SH-SY5Y (cell line): ENCODE data around the gene ALDH3A2.

Experiments
- GATA2 ChIP-seq: IDR thresholded peaks from 2 replicates; pipeline ENCODE4 v1.6.1; 2011; ENCODE audit warnings: mild to moderate bottlenecking, low read depth, low read length
- GATA3 ChIP-seq: IDR thresholded peaks from 2 replicates; pipeline ENCODE4 v1.6.1; 2011; ENCODE audit warnings: low read depth, mild to moderate bottlenecking, low read length, moderate library complexity

ALDH3A2 gene

GRCh38 chr17:19659366-19660177, 11.0 kb downstream of the ALDH3A2 start:
- TF ChIP-seq GATA2, result no peak

- TF ChIP-seq GATA3 (no peak), GATA2 (no peak)
Measured at GRCh38 chr17:19660219-19660870, 11.8 kb downstream of the ALDH3A2 start.

- no peak for TF ChIP-seq GATA2
- TF ChIP-seq GATA3, result no peak
Measured at GRCh38 chr17:19661121-19661520, 12.6 kb downstream of the ALDH3A2 start.

GRCh38 chr17:19663097-19663496, 14.5 kb downstream of the ALDH3A2 start:
- no peak for TF ChIP-seq GATA2
- no peak for TF ChIP-seq GATA3

- TF ChIP-seq GATA2 (no peak), GATA3 (no peak)
Measured at GRCh38 chr17:19664136-19664820, 15.7 kb downstream of the ALDH3A2 start.

DNA sequence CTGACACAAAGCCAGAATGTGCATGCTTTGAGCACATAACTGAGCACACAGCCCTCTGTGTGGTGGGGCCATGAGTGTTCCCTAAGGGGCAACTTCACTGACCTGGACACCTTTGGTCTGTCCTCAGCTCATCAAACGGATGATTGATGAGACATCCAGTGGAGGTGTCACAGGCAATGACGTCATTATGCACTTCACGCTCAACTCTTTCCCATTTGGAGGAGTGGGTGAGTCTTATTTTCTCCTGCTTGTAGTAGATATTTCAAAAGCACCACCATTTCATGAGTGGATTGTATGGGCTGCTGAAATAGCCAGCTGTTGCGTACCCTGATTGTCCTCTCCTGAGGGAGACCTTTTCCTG, 16.2 kb downstream of the ALDH3A2 start:
- TF ChIP-seq GATA2, result no peak

GRCh38 chr17:19670908-19671307, 22.4 kb downstream of the ALDH3A2 start:
- TF ChIP-seq GATA2, result no peak
- TF ChIP-seq GATA3, result no peak

GRCh38 chr17:19671433-19671832, 22.9 kb downstream of the ALDH3A2 start:
- TF ChIP-seq GATA3 (no peak), GATA2 (no peak)

DNA sequence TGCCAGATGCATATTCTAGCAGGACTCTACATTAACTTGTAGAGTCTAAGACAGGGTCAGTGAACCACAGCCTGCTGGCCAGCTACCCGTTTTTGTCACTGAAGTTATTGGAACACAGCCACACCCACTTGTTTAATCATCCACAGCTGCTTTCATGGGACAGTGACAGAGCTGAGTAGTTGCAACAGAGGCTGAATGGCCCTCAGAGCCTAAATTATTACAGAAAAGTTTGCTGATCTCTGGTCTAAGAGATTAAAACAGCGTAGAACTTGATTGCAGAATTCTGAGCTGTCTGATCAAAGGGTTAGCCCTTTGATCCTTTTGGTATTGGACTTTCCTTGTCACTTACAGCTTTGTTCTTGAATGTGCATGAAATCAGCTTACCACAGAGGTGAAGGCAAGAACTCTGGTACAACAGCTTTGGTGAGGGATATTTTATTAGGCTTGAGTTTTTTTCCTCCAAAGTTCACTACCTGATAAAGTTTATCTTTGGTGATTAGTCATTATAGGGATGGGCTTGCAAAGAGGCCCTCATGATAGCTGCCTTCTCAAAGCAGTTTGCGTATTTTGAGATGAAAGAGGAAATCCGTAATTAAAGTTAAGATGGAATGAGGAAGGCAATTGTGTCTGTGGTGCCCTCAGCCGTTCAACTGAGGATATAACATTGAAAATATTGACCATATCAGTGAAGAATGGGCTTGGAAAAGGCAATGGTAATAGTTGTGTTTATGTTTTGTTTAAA, 23.6 kb downstream of the ALDH3A2 start:
- no peak for TF ChIP-seq GATA3
- no peak for TF ChIP-seq GATA2

- TF ChIP-seq GATA2, result no peak
- TF ChIP-seq GATA3, result no peak
Measured at GRCh38 chr17:19673623-19674022, 25.1 kb downstream of the ALDH3A2 start.

- no peak for TF ChIP-seq GATA2
- TF ChIP-seq GATA3, result no peak
Measured at GRCh38 chr17:19676896-19677295, 28.3 kb downstream of the ALDH3A2 start.

DNA sequence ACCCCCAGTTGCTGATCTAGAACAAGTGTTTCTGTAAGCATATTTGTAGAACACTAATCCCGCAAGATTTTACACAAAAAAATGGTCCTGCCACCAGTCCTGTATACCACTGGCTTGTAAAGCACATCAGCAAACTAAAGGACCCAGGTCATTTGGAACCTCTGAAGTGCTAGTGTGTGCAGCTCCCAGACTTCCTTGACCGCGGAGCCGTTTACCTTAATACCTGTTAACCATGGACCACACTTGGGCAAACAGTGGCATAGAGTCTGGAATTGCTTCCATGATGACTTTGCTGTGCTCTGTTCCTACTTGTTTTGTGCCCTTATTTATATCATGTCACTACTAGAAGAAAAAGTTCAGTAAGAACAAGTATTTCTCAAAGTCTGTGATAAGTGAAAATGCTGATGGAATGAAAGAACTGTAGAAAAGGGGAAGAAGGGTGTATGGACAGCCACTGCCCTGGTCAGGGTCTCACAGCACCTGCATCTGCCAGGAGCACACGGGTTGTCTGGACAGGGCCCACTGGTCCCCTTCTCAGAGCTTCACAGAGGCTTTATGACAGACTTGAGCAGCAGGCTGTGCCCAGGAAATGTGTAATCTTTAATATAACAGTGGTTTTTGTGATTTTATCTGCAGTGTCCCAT, 29.3 kb downstream of the ALDH3A2 start:
- TF ChIP-seq GATA3 (no peak), GATA2 (no peak)

GRCh38 chr17:19678581-19679453, 30.3 kb downstream of the ALDH3A2 start:
- TF ChIP-seq GATA2, result no peak
- no peak for TF ChIP-seq GATA3
